Measurements from ENCODE around the gene MCHR1. TPM values are rescaled to one million over a fixed set of nuclear protein-coding genes. Genes with fewer than 3 reads are reported as not detected.
"Not testable (repeated sequence)": the region's sequence is repeated elsewhere in the genome, so short reads cannot be mapped to it uniquely, and the experiment has no call there.

The MCHR1 gene
- total and polyA plus RNA-seq, 4 donors, result 1.6 TPM; not detected in 3

GRCh38 chr22:40676166-40676565, 3.1 kb upstream of the MCHR1 start:
- H3K4me3 ChIP-seq (ENCODE audit: low read length in 2 of 2); DNase-seq; H3K4me1 ChIP-seq (ENCODE audit: control insufficient read depth in 1 of 2, insufficient read depth in 2 of 2, low read length in 2 of 2); intact Hi-C loops (cut with DNase I); H3K9me3 ChIP-seq (ENCODE audit: control insufficient read depth, low read length); H3K36me3 ChIP-seq (ENCODE audit: control insufficient read depth in 1 of 2, insufficient read depth in 2 of 2, low read length in 1 of 2); H3K27ac ChIP-seq (ENCODE audit: low read depth in 1 of 2, low read length in 2 of 2); H3K27me3 ChIP-seq (ENCODE audit: control insufficient read depth in 1 of 2, insufficient read depth in 2 of 2, low read length in 1 of 2); ATAC-seq (ENCODE audit: low FRiP score): not testable (repeated sequence)
- WGBS, 2 donors, result 98 to 99% methylated on average over 4 of the region's 4 CpGs

- peaks cover 0 to 2% of the 10 kb centered on the region in 2 donors for H3K27me3 ChIP-seq (ENCODE audit: control insufficient read depth in 1 of 2, insufficient read depth in 2 of 2, low read length in 1 of 2)
- H3K27ac ChIP-seq (ENCODE audit: low read depth in 1 of 2, low read length in 2 of 2), result no peak overlapping the region
- intact Hi-C loops (cut with DNase I), result no loop called here
- H3K4me3 ChIP-seq (ENCODE audit: low read length in 2 of 2), result no peak overlapping the region
- H3K9me3 ChIP-seq (ENCODE audit: control insufficient read depth, low read length), result no peaks in the 10 kb centered on the region
- H3K4me1 ChIP-seq (ENCODE audit: control insufficient read depth in 1 of 2, insufficient read depth in 2 of 2, low read length in 2 of 2), result no peaks in the 10 kb centered on the region
- H3K36me3 ChIP-seq (ENCODE audit: control insufficient read depth in 1 of 2, insufficient read depth in 2 of 2, low read length in 1 of 2), result no peaks in the 10 kb centered on the region
- 93 to 98% methylated on average over 3 of the region's 3 CpGs for WGBS, 2 donors
- ATAC-seq (ENCODE audit: low FRiP score), result no peak
- DNase-seq, result no peak
Observed at GRCh38 chr22:40676644-40677043, 2.6 kb upstream of the MCHR1 start.

DNA sequence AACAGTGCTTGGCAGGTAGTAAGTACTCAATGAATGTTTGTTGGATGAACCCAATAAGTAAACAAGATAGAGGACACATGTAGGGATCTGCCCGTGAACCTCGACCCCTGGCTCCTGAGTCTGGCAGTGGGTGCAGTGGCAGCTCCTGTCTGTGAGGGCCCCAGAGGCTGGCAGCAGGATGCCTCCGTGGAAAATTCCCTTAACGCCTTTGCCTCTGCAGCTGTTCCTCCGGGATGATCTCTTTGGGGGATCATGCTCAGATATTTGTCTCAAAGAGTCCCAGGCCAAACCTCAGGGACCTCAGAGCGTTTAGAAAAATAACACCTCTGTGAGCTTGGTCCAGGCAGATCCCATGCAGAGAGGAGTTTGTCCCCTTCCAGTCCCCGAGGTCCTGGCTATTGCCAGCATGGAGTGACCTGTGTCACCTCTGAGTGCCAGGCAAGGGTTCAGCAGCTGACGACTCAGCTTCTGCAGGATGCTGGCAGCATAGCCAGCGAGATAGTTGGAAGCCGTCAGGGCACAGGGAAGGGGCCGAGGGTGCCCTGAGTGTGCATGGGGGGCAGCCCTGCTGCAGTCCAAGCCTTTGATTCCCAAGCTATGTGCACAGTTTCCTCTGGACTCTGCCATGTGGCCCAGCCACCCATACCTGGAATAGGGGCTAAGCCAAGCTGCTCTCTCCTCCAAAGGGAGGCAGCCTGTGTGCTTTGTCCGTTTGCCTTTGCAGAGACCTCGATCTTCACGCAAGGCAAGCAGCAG, 613 bp upstream of the MCHR1 start:
- no peaks in the 10 kb centered on the region for H3K4me1 ChIP-seq (ENCODE audit: control insufficient read depth in 1 of 2, insufficient read depth in 2 of 2, low read length in 2 of 2)
- H3K36me3 ChIP-seq (ENCODE audit: control insufficient read depth in 1 of 2, insufficient read depth in 2 of 2, low read length in 1 of 2), result no peaks in the 10 kb centered on the region
- ATAC-seq (ENCODE audit: low FRiP score) (no peak), DNase-seq (no peak)
- no peak overlapping the region for H3K4me3 ChIP-seq (ENCODE audit: low read length in 2 of 2)
- H3K27me3 ChIP-seq (ENCODE audit: control insufficient read depth in 1 of 2, insufficient read depth in 2 of 2, low read length in 1 of 2), result peaks cover 0 to 2% of the 10 kb centered on the region in 2 donors
- intact Hi-C loops (cut with DNase I), result no loop called here
- H3K9me3 ChIP-seq (ENCODE audit: control insufficient read depth, low read length), result no peaks in the 10 kb centered on the region
- no peak overlapping the region for H3K27ac ChIP-seq (ENCODE audit: low read depth in 1 of 2, low read length in 2 of 2)
- 59% methylated on average over 14 of the region's 14 CpGs for WGBS, 2 donors

DNA sequence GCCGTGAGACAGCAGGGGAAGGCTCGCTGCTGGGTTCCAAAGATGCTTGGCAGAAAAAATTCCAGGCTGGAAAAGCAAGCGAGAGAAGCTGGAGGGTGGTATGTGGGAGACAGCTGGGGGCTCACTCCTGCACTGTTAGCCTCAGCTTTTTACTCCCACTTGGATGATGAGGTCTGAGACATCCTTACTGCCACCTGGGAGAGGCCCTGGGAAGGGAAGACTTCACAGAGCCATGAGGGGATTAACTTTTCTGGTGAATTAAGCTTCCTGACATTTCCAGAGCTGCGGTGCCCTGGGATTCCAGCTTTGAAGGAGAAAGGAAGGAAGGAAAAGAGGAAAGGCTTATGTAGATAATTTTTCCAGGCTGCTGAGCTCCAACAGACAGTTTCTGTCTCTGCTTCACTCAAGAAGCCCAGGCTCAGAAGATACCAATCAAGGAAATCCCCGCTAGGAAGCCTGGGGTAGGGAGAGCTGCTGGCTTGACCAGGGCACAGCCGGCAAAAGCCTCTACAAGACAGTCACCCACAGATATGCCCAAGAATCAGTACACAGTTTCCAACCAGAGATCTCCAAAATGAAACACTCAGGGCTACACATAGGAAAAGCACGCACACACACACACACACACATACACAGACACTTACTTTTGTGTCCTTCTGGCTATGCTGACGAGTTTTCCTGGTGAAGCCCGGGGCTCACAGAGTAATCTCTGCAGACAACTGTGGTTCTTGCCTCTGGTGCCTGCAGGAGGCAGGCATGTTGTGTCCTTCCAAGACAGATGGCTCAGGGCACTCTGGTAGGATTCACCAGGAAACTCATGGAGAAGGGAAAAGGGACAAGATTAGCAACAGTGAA, 907 bp downstream of the MCHR1 start:
- DNase-seq, result no peak
- no peak for ATAC-seq (ENCODE audit: low FRiP score)
- H3K4me1 ChIP-seq (ENCODE audit: control insufficient read depth in 1 of 2, insufficient read depth in 2 of 2, low read length in 2 of 2), result no peaks in the 10 kb centered on the region
- H3K27ac ChIP-seq (ENCODE audit: low read depth in 1 of 2, low read length in 2 of 2), result no peak overlapping the region
- no peaks in the 10 kb centered on the region for H3K36me3 ChIP-seq (ENCODE audit: control insufficient read depth in 1 of 2, insufficient read depth in 2 of 2, low read length in 1 of 2)
- H3K4me3 ChIP-seq (ENCODE audit: low read length in 2 of 2), result no peak overlapping the region
- 56 to 57% methylated on average over 9 of the region's 9 CpGs for WGBS, 2 donors
- intact Hi-C loops (cut with DNase I), result no loop called here
- H3K27me3 ChIP-seq (ENCODE audit: control insufficient read depth in 1 of 2, insufficient read depth in 2 of 2, low read length in 1 of 2), result peaks cover 0 to 2% of the 10 kb centered on the region in 2 donors
- no peaks in the 10 kb centered on the region for H3K9me3 ChIP-seq (ENCODE audit: control insufficient read depth, low read length)

- Histone ChIP-seq H3K27ac (ENCODE audit: low read depth in 1 of 2, low read length in 2 of 2) (no peak overlapping the region), H3K27me3 (ENCODE audit: control insufficient read depth in 1 of 2, insufficient read depth in 2 of 2, low read length in 1 of 2) (peaks cover 0 to 2% of the 10 kb centered on the region in 2 donors), H3K4me1 (ENCODE audit: control insufficient read depth in 1 of 2, insufficient read depth in 2 of 2, low read length in 2 of 2) (no peaks in the 10 kb centered on the region), H3K9me3 (ENCODE audit: control insufficient read depth, low read length) (no peaks in the 10 kb centered on the region), H3K4me3 (ENCODE audit: low read length in 2 of 2) (no peak overlapping the region), H3K36me3 (ENCODE audit: control insufficient read depth in 1 of 2, insufficient read depth in 2 of 2, low read length in 1 of 2) (no peaks in the 10 kb centered on the region)
- intact Hi-C loops (cut with DNase I), result no loop called here
- no peak for ATAC-seq (ENCODE audit: low FRiP score)
- DNase-seq, result no peak
- 90 to 92% methylated on average over 15 of the region's 15 CpGs for WGBS, 2 donors
Observed at GRCh38 chr22:40680819-40681183, 1.5 kb downstream of the MCHR1 start.

DNA sequence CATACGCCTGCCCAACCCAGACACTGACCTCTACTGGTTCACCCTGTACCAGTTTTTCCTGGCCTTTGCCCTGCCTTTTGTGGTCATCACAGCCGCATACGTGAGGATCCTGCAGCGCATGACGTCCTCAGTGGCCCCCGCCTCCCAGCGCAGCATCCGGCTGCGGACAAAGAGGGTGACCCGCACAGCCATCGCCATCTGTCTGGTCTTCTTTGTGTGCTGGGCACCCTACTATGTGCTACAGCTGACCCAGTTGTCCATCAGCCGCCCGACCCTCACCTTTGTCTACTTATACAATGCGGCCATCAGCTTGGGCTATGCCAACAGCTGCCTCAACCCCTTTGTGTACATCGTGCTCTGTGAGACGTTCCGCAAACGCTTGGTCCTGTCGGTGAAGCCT, 2.2 kb downstream of the MCHR1 start:
- no peak for DNase-seq
- no peaks in the 10 kb centered on the region for H3K9me3 ChIP-seq (ENCODE audit: control insufficient read depth, low read length)
- no peaks in the 10 kb centered on the region for H3K36me3 ChIP-seq (ENCODE audit: control insufficient read depth in 1 of 2, insufficient read depth in 2 of 2, low read length in 1 of 2)
- peaks cover 0 to 2% of the 10 kb centered on the region in 2 donors for H3K27me3 ChIP-seq (ENCODE audit: control insufficient read depth in 1 of 2, insufficient read depth in 2 of 2, low read length in 1 of 2)
- H3K4me3 ChIP-seq (ENCODE audit: low read length in 2 of 2), result no peak overlapping the region
- H3K27ac ChIP-seq (ENCODE audit: low read depth in 1 of 2, low read length in 2 of 2), result no peak overlapping the region
- no peak for ATAC-seq (ENCODE audit: low FRiP score)
- intact Hi-C loops (cut with DNase I), result no loop called here
- WGBS, 2 donors, result 96 to 97% methylated on average over 19 of the region's 19 CpGs
- H3K4me1 ChIP-seq (ENCODE audit: control insufficient read depth in 1 of 2, insufficient read depth in 2 of 2, low read length in 2 of 2), result no peaks in the 10 kb centered on the region

DNA sequence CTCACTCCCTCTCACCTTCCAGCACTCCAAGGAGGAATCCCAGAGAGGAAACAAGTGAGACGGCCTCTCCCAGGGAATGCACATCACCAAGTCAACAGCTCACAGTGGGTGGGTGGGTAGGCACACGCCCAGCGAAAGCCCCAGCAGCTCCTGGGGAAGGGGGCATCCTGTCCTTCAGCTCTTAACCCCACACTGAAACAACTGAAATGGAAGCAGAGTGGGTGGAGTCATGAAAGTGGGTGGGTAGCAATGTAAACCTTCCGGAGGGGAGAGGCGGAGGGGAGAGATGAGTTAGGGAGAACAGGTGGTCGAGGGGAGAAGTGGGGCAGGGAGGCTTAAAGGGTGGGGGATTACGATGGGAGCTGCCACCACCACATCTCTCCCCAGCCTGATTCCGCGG, 5.4 kb downstream of the MCHR1 start:
- WGBS, 2 donors, result 39 to 40% methylated on average over 9 of the region's 9 CpGs

DNA sequence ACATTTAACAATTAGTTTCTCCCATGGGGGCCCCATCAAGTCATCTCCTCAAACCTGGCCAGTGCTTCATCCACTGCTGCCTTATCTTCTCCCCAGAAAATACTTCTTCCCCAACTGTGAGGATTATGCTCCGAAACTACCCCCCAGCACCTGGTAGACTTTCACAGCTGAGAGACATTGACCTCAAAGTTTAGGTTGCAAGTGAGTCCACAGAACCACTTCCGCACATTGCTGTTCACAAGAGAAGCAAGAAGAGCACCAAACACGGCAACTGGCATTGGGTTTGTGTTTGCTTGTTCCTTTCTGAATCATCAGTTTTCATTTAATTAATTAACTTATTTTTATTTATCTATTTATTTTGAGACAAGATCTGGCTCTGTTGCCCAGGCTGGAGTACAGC, 6.1 kb downstream of the MCHR1 start:
- no peak for DNase-seq
- intact Hi-C loops (cut with DNase I), result loop anchor here in 1 of 2 donors (2.0 kb wide), 1 partner anchor 75 kb away; no protein-coding TSS in a partner anchor
- 89 to 96% methylated on average over 3 of the region's 3 CpGs for WGBS, 2 donors

More for the DNA sequence above, 5.4 kb downstream of the MCHR1 start:
- H3K27ac ChIP-seq (ENCODE audit: low read depth in 1 of 2, low read length in 2 of 2), result no peak overlapping the region
- no peak overlapping the region for H3K4me3 ChIP-seq (ENCODE audit: low read length in 2 of 2)
- no peaks in the 10 kb centered on the region for H3K27me3 ChIP-seq (ENCODE audit: control insufficient read depth in 1 of 2, insufficient read depth in 2 of 2, low read length in 1 of 2)
- intact Hi-C loops (cut with DNase I), result loop anchor here in 1 of 2 donors (2.0 kb wide), 1 partner anchor 76 kb away; no protein-coding TSS in a partner anchor
- H3K36me3 ChIP-seq (ENCODE audit: control insufficient read depth in 1 of 2, insufficient read depth in 2 of 2, low read length in 1 of 2), result no peaks in the 10 kb centered on the region
- DNase-seq (no peak), ATAC-seq (ENCODE audit: low FRiP score) (no peak)
- H3K9me3 ChIP-seq (ENCODE audit: control insufficient read depth, low read length), result no peaks in the 10 kb centered on the region
- H3K4me1 ChIP-seq (ENCODE audit: control insufficient read depth in 1 of 2, insufficient read depth in 2 of 2, low read length in 2 of 2), result no peaks in the 10 kb centered on the region

More for the DNA sequence above, 6.1 kb downstream of the MCHR1 start:
- no peak overlapping the region for H3K27ac ChIP-seq (ENCODE audit: low read depth in 1 of 2, low read length in 2 of 2)
- no peaks in the 10 kb centered on the region for H3K27me3 ChIP-seq (ENCODE audit: control insufficient read depth in 1 of 2, insufficient read depth in 2 of 2, low read length in 1 of 2)
- H3K4me1 ChIP-seq (ENCODE audit: control insufficient read depth in 1 of 2, insufficient read depth in 2 of 2, low read length in 2 of 2), result no peaks in the 10 kb centered on the region
- H3K36me3 ChIP-seq (ENCODE audit: control insufficient read depth in 1 of 2, insufficient read depth in 2 of 2, low read length in 1 of 2), result no peaks in the 10 kb centered on the region
- H3K4me3 ChIP-seq (ENCODE audit: low read length in 2 of 2), result no peak overlapping the region
- ATAC-seq (ENCODE audit: low FRiP score), result no peak
- H3K9me3 ChIP-seq (ENCODE audit: control insufficient read depth, low read length), result no peaks in the 10 kb centered on the region
